Uterus (tissue), 4 donors: ENCODE data around the gene MRPL28. TPM values are rescaled to one million over a fixed set of nuclear protein-coding genes. Genes with fewer than 3 reads are reported as not detected.
"Not testable (repeated sequence)": the region's sequence is repeated elsewhere in the genome, so short reads cannot be mapped to it uniquely, and the experiment has no call there.

Experiments
- DNase-seq, 2 donors: peaks; one replicate each; pipeline ENCODE4 v3.0.0-alpha.2; 2019 to 2020
- H3K27ac ChIP-seq, 2 donors: fragments of 200-600 bp; sonication (generic); 1 replicate in 1 of 2; 2 replicates in 1 of 2; pipeline ENCODE4 v1.5.1; 2016 to 2018
- H3K27me3 ChIP-seq, 2 donors: fragments of 200-600 bp; sonication (generic); one replicate each; pipeline ENCODE4 v1.5.1; 2018 to 2019; ENCODE audit warnings: control low read depth in 1 of 2
- H3K36me3 ChIP-seq, 2 donors: fragments of 200-600 bp; sonication (generic); one replicate each; pipeline ENCODE4 v1.5.1; 2019; ENCODE audit warnings: control low read depth in 1 of 2
- H3K4me1 ChIP-seq, 2 donors: fragments of 200-600 bp; sonication (generic); one replicate each; pipeline ENCODE4 v1.5.1; 2018 to 2019; ENCODE audit warnings: control low read depth in 1 of 2
- H3K4me3 ChIP-seq, 2 donors: fragments of 200-600 bp; sonication (generic); 1 replicate in 1 of 2; 2 replicates in 1 of 2; pipeline ENCODE4 v1.5.1; 2018 to 2019; ENCODE audit warnings: mild to moderate bottlenecking in 1 of 2
- H3K9me3 ChIP-seq, 2 donors: fragments of 200-600 bp; sonication (generic); one replicate each; pipeline ENCODE4 v1.5.1; 2019; ENCODE audit warnings: control low read depth in 1 of 2
- CTCF ChIP-seq, 4 experiments: fragments of 200-600 bp in 2 of 4; fragments of 450-650 bp in 2 of 4; sonication (generic) in 2 of 4; IDR thresholded peaks; one replicate each; pipeline ENCODE4 v1.5.1; 2016 to 2019; ENCODE audit warnings: antibody characterized with exemption in 4 of 4, mild to moderate bottlenecking in 2 of 4, moderate library complexity in 1 of 4
- POLR2A ChIP-seq, 2 donors: fragments of 450-650 bp; IDR thresholded peaks; one replicate each; pipeline ENCODE4 v1.6.1; 2016; ENCODE audit warnings: antibody characterized with exemption in 2 of 2, mild to moderate bottlenecking in 1 of 2, moderate library complexity in 1 of 2
- intact Hi-C: fragments of 100-400 bp; cut with DNase I; formaldehyde crosslinking; loops from one replicate; pipeline ENCODE4 v1.15.1; 2023; ENCODE audit warnings: low total_unique reads
- total RNA-seq, 4 donors: library from RNA; depleted of rRNA in 3 of 4; stranded (reverse); fragments of >200 nt in 3 of 4; gene quantifications; one replicate each; pipeline versions ENCODE4 v1.1.0 to v1.2.4, GENCODE V29; 2014 to 2023
- donor health status: DM: yes; HTN: yes; CAD: no.

MRPL28 gene
- total RNA-seq, 4 donors from 2014 or later = 32.4 to 97.3 (median 50.1) TPM

- no peak overlapping the region for H3K4me3 ChIP-seq
- H3K27ac ChIP-seq = no peak overlapping the region
- DNase-seq = no peak
- no peaks in the 10 kb centered on the region for H3K4me1 ChIP-seq
- no peak for TF ChIP-seq CTCF (IDR thresholded peaks at IDR 0.05)
- no peak for TF ChIP-seq POLR2A (IDR thresholded peaks at IDR 0.05)
- no peaks in the 10 kb centered on the region for H3K9me3 ChIP-seq
- no peaks in the 10 kb centered on the region for H3K27me3 ChIP-seq
- intact Hi-C loops = no loop called here
- H3K36me3 ChIP-seq = no peaks in the 10 kb centered on the region
Measured at GRCh38 chr16:333406-334094, 36.8 kb downstream of the MRPL28 start.

GRCh38 chr16:331181-331814 is 39.0 kb downstream of the MRPL28 start:
- H3K27me3 ChIP-seq, H3K27ac ChIP-seq, DNase-seq, H3K9me3 ChIP-seq, intact Hi-C loops, H3K4me1 ChIP-seq, H3K4me3 ChIP-seq, H3K36me3 ChIP-seq: not testable (repeated sequence)

DNA sequence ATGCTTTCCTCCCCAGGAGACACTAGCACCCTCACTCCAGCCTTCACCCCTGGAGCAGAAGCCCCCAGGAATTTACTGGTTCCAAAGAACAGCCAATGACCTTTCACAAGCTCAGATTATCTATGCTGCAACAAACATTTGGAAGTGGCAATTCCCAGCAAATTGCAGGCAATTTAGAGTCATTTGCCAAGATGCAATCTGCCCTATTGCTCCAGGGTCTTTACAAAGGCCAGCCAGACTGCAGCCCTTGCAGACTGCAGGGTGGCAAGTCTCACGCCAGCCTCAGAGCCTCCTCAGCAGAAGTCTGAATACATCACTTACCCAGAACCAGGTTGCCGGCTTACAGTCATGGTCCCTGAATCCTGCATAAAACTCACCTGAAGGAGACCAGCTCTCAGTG is 39.6 kb downstream of the MRPL28 start:
- intact Hi-C loops = no loop called here
- Histone ChIP-seq H3K36me3 (no peaks in the 10 kb centered on the region), H3K27ac (no peak overlapping the region), H3K4me1 (no peaks in the 10 kb centered on the region), H3K9me3 (no peaks in the 10 kb centered on the region), H3K4me3 (no peak overlapping the region), H3K27me3 (no peaks in the 10 kb centered on the region)
- DNase-seq = no peak
- no peak for TF ChIP-seq CTCF (IDR thresholded peaks at IDR 0.05)
- no peak for TF ChIP-seq POLR2A (IDR thresholded peaks at IDR 0.05)

- no peaks in the 10 kb centered on the region for H3K27me3 ChIP-seq
- no peak for TF ChIP-seq POLR2A (IDR thresholded peaks at IDR 0.05)
- TF ChIP-seq CTCF (IDR thresholded peaks at IDR 0.05) = no peak
- no peaks in the 10 kb centered on the region for H3K9me3 ChIP-seq
- H3K4me1 ChIP-seq = no peaks in the 10 kb centered on the region
- H3K27ac ChIP-seq = no peak overlapping the region
- H3K4me3 ChIP-seq = no peak overlapping the region
- no peaks in the 10 kb centered on the region for H3K36me3 ChIP-seq
- no peak for DNase-seq
- intact Hi-C loops = no loop called here
Measured at GRCh38 chr16:325375-326145, 44.8 kb downstream of the MRPL28 start.

DNA sequence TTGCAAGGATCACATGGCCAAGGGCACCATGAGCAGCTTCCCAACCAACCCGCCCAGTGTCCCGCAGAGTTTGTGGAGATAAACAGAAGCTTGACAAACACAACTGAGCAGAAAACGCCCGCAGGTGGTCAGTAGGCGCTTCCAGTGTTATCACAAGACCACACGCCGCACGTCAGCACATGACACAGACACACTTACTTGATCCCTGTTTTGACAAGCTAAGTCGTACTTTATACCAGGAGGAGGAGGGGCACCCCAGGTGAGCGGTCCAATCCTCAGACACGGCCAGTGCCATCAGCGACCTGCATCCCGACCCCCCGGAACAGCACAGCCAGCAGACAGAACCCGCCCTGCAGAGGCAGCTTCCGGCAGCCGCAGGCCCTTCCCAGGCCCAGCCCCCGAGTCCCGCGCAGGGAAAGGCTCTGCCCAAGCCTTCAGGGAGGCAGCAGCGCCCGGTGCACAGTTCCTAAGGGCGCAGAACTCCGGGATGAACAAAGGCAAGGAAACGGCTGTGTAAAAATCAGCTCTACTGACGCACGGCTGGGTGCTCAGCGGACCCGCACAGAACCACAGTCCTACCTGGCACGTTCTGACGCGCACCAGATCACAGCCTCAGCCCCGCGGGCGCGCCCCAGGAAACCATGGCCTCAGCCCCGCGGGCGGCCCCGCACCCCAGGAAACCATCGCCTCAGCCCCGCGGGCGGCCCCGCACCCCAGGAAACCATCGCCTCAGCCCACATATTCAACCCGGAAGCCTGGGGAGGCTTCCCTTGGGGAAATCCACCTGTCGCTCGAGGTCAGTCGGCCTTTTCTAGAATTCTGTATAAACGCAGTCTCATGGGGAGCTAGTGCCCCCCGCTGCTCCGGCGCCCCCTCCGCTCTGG is 45.6 kb downstream of the MRPL28 start:
- Histone ChIP-seq H3K9me3 (no peaks in the 10 kb centered on the region), H3K4me1 (no peaks in the 10 kb centered on the region), H3K27me3 (no peaks in the 10 kb centered on the region), H3K4me3 (no peak overlapping the region), H3K27ac (no peak overlapping the region), H3K36me3 (no peaks in the 10 kb centered on the region)
- no peak for DNase-seq
- intact Hi-C loops = no loop called here
- no peak for TF ChIP-seq CTCF (IDR thresholded peaks at IDR 0.05)
- TF ChIP-seq POLR2A (IDR thresholded peaks at IDR 0.05) = no peak
